ENCODE measurements around the gene ZMIZ1. TPM values are rescaled to one million over a fixed set of nuclear protein-coding genes. Genes with fewer than 3 reads are reported as not detected.

ZMIZ1 gene
- total and polyA plus RNA-seq, 2 experiments from 2014 or later, result 9.2 to 30.9 TPM

DNA sequence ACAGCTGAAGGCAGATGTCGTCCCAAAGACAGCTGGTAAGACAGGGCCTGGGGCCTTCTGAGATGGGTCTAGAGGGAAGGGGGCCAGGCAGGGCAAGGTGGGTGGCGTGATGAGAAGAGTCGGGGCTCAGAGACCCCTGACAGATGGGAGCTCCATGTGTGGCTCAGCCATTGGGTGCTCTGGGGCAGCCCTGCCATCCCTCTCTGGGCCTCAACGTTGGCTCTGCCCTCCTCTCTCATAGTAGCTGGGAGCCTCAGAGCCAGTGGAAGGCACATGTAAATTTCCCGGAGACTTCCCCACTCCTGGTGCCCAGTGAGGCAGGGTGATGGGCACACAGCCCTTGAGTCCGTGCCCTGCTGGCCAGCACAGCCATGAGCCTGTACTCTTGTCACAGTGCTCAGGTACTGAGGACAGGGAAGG is 280.3 kb downstream of the ZMIZ1 start:
- H2AFZ ChIP-seq, result no peak overlapping the region
- no peaks in the 10 kb centered on the region; the same call in 1 of the 2 replicates for H3K36me3 ChIP-seq (ENCODE audit: insufficient read depth)
- H3K9me2 ChIP-seq (ENCODE audit: insufficient read depth), result no peaks in the 10 kb centered on the region
- H3F3A ChIP-seq (replicated peaks; ENCODE audit: low read depth), result peaks cover 7% of the 10 kb centered on the region
- Mint-ChIP-seq H3K27ac (no peak overlapping the region), H3K4me3 (peak overlapping the region; percentile 81), H3K27me3 (ENCODE audit: insufficient read depth, low read depth, poor library complexity) (peaks cover 2% of the 10 kb centered on the region), H3K36me3 (ENCODE audit: low read depth) (peaks cover 49% of the 10 kb centered on the region), H3K9me3 (no peaks in the 10 kb centered on the region), H3K4me1 (peaks cover 11% of the 10 kb centered on the region; the same call in 1 of the 3 replicates)
- ATAC-seq, result no peak
- TF ChIP-seq, protein P1, sequence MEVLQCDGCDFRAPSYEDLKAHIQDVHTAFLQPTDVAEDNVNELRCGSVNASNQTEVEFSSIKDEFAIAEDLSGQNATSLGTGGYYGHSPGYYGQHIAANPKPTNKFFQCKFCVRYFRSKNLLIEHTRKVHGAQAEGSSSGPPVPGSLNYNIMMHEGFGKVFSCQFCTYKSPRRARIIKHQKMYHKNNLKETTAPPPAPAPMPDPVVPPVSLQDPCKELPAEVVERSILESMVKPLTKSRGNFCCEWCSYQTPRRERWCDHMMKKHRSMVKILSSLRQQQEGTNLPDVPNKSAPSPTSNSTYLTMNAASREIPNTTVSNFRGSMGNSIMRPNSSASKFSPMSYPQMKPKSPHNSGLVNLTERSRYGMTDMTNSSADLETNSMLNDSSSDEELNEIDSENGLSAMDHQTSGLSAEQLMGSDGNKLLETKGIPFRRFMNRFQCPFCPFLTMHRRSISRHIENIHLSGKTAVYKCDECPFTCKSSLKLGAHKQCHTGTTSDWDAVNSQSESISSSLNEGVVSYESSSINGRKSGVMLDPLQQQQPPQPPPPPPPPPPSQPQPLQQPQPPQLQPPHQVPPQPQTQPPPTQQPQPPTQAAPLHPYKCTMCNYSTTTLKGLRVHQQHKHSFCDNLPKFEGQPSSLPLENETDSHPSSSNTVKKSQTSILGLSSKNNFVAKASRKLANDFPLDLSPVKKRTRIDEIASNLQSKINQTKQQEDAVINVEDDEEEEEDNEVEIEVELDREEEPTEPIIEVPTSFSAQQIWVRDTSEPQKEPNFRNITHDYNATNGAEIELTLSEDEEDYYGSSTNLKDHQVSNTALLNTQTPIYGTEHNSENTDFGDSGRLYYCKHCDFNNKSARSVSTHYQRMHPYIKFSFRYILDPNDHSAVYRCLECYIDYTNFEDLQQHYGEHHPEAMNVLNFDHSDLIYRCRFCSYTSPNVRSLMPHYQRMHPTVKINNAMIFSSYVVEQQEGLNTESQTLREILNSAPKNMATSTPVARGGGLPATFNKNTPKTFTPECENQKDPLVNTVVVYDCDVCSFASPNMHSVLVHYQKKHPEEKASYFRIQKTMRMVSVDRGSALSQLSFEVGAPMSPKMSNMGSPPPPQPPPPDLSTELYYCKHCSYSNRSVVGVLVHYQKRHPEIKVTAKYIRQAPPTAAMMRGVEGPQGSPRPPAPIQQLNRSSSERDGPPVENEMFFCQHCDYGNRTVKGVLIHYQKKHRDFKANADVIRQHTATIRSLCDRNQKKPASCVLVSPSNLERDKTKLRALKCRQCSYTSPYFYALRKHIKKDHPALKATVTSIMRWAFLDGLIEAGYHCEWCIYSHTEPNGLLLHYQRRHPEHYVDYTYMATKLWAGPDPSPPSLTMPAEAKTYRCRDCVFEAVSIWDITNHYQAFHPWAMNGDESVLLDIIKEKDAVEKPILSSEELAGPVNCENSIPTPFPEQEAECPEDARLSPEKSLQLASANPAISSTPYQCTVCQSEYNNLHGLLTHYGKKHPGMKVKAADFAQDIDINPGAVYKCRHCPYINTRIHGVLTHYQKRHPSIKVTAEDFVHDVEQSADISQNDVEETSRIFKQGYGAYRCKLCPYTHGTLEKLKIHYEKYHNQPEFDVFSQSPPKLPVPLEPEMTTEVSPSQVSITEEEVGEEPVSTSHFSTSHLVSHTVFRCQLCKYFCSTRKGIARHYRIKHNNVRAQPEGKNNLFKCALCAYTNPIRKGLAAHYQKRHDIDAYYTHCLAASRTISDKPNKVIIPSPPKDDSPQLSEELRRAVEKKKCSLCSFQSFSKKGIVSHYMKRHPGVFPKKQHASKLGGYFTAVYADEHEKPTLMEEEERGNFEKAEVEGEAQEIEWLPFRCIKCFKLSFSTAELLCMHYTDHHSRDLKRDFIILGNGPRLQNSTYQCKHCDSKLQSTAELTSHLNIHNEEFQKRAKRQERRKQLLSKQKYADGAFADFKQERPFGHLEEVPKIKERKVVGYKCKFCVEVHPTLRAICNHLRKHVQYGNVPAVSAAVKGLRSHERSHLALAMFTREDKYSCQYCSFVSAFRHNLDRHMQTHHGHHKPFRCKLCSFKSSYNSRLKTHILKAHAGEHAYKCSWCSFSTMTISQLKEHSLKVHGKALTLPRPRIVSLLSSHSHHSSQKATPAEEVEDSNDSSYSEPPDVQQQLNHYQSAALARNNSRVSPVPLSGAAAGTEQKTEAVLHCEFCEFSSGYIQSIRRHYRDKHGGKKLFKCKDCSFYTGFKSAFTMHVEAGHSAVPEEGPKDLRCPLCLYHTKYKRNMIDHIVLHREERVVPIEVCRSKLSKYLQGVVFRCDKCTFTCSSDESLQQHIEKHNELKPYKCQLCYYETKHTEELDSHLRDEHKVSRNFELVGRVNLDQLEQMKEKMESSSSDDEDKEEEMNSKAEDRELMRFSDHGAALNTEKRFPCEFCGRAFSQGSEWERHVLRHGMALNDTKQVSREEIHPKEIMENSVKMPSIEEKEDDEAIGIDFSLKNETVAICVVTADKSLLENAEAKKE (CRISPR knock-in tag; IDR thresholded peaks at IDR 0.05), result no peak
- no peak for TF ChIP-seq STAT1 (IDR thresholded peaks at IDR 0.05; ENCODE audit: unreplicated experiment)
- TF ChIP-seq, protein P2, sequence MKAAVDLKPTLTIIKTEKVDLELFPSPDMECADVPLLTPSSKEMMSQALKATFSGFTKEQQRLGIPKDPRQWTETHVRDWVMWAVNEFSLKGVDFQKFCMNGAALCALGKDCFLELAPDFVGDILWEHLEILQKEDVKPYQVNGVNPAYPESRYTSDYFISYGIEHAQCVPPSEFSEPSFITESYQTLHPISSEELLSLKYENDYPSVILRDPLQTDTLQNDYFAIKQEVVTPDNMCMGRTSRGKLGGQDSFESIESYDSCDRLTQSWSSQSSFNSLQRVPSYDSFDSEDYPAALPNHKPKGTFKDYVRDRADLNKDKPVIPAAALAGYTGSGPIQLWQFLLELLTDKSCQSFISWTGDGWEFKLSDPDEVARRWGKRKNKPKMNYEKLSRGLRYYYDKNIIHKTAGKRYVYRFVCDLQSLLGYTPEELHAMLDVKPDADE (IDR thresholded peaks at IDR 0.05), result no peak
- TF ChIP-seq EZH2phosphoT487 (IDR thresholded peaks at IDR 0.05; ENCODE audit: unreplicated experiment), result no peak
- no peak for TF ChIP-seq JUNB (IDR thresholded peaks at IDR 0.05; ENCODE audit: unreplicated experiment)
- TF ChIP-seq NANOG (IDR thresholded peaks at IDR 0.05; ENCODE audit: borderline replicate concordance), result no peak
- no peak for TF ChIP-seq CREB1 (CRISPR knock-in tag; IDR thresholded peaks at IDR 0.05; ENCODE audit: low read depth)
- TF ChIP-seq POLR2AphosphoS5 (IDR thresholded peaks at IDR 0.05; ENCODE audit: low read depth), result no peak
- TF ChIP-seq ZNF114 (CRISPR knock-in tag; IDR thresholded peaks at IDR 0.05), result no peak
- TF ChIP-seq, protein P3, sequence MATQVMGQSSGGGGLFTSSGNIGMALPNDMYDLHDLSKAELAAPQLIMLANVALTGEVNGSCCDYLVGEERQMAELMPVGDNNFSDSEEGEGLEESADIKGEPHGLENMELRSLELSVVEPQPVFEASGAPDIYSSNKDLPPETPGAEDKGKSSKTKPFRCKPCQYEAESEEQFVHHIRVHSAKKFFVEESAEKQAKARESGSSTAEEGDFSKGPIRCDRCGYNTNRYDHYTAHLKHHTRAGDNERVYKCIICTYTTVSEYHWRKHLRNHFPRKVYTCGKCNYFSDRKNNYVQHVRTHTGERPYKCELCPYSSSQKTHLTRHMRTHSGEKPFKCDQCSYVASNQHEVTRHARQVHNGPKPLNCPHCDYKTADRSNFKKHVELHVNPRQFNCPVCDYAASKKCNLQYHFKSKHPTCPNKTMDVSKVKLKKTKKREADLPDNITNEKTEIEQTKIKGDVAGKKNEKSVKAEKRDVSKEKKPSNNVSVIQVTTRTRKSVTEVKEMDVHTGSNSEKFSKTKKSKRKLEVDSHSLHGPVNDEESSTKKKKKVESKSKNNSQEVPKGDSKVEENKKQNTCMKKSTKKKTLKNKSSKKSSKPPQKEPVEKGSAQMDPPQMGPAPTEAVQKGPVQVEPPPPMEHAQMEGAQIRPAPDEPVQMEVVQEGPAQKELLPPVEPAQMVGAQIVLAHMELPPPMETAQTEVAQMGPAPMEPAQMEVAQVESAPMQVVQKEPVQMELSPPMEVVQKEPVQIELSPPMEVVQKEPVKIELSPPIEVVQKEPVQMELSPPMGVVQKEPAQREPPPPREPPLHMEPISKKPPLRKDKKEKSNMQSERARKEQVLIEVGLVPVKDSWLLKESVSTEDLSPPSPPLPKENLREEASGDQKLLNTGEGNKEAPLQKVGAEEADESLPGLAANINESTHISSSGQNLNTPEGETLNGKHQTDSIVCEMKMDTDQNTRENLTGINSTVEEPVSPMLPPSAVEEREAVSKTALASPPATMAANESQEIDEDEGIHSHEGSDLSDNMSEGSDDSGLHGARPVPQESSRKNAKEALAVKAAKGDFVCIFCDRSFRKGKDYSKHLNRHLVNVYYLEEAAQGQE (IDR thresholded peaks at IDR 0.05; ENCODE audit: unreplicated experiment), result no peak
- no peak for TF ChIP-seq ZNF331 (CRISPR knock-in tag; IDR thresholded peaks at IDR 0.05; ENCODE audit: low read depth)
- TF ChIP-seq, protein P4, sequence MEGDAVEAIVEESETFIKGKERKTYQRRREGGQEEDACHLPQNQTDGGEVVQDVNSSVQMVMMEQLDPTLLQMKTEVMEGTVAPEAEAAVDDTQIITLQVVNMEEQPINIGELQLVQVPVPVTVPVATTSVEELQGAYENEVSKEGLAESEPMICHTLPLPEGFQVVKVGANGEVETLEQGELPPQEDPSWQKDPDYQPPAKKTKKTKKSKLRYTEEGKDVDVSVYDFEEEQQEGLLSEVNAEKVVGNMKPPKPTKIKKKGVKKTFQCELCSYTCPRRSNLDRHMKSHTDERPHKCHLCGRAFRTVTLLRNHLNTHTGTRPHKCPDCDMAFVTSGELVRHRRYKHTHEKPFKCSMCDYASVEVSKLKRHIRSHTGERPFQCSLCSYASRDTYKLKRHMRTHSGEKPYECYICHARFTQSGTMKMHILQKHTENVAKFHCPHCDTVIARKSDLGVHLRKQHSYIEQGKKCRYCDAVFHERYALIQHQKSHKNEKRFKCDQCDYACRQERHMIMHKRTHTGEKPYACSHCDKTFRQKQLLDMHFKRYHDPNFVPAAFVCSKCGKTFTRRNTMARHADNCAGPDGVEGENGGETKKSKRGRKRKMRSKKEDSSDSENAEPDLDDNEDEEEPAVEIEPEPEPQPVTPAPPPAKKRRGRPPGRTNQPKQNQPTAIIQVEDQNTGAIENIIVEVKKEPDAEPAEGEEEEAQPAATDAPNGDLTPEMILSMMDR (conservative IDR thresholded peaks at IDR 0.05; ENCODE audit: low read depth in 2 of 2), result no peak
- TF ChIP-seq EZH2 (IDR thresholded peaks at IDR 0.05; ENCODE audit: low read depth, unreplicated experiment), result no peak
- H3K27ac ChIP-seq (ENCODE audit: low read depth), result no peak overlapping the region
- H4K20me1 ChIP-seq (replicated peaks; ENCODE audit: insufficient read depth), result peaks cover 16% of the 10 kb centered on the region; the same call in 1 of the 2 replicates
- H3K27me3 ChIP-seq (ENCODE audit: insufficient read depth), result no peaks in the 10 kb centered on the region
- peaks cover 7% of the 10 kb centered on the region for H3K4me1 ChIP-seq (ENCODE audit: insufficient read depth)
- H3K79me2 ChIP-seq (replicated peaks; ENCODE audit: insufficient read depth), result peaks cover 11% of the 10 kb centered on the region
- no peak for DNase-seq (ENCODE audit: low spot score)
- H3K4me2 ChIP-seq, result no peak overlapping the region; the same call in 1 of the 2 replicates
- no peak overlapping the region for H3K4me3 ChIP-seq

Data from GM23338 (cell line).